GM19324 (cell line): Measurements from ENCODE around the gene KDM1B.
"Not testable (repeated sequence)": the region's sequence is repeated elsewhere in the genome, so short reads cannot be mapped to it uniquely, and the experiment has no call there.

ENCODE experiments used
- ATAC-seq: cut with Tn5 transposase; IDR thresholded peaks from one replicate; pipeline ENCODE4 v1.9.1; 2021; ENCODE audit warnings: mild to moderate bottlenecking, moderate library complexity; ENCODE audit not compliant: unreplicated experiment, low FRiP score

Gene KDM1B

GRCh38 chr6:18185624-18186023 lies 30.4 kb downstream of the KDM1B start:
- no peak for ATAC-seq

GRCh38 chr6:18186033-18186432 lies 30.8 kb downstream of the KDM1B start:
- no peak for ATAC-seq

GRCh38 chr6:18186540-18187250 lies 31.5 kb downstream of the KDM1B start:
- no peak for ATAC-seq

- ATAC-seq = no peak
Measured at GRCh38 chr6:18187701-18188100, 32.5 kb downstream of the KDM1B start.

- no peak for ATAC-seq
Measured at GRCh38 chr6:18189196-18189595, 34.0 kb downstream of the KDM1B start.

- ATAC-seq = no peak
Measured at GRCh38 chr6:18192026-18192425, 36.8 kb downstream of the KDM1B start.

GRCh38 chr6:18203786-18204185 lies 48.6 kb downstream of the KDM1B start:
- ATAC-seq = no peak

- ATAC-seq = no peak
Measured at GRCh38 chr6:18204691-18205090, 49.5 kb downstream of the KDM1B start.

GRCh38 chr6:18206591-18206990 lies 51.4 kb downstream of the KDM1B start:
- no peak for ATAC-seq

- ATAC-seq = no peak
Measured at GRCh38 chr6:18207438-18207837, 52.2 kb downstream of the KDM1B start.

GRCh38 chr6:18207949-18208348 lies 52.7 kb downstream of the KDM1B start:
- no peak for ATAC-seq

- not testable (repeated sequence) for ATAC-seq
Measured at GRCh38 chr6:18208778-18209177, 53.6 kb downstream of the KDM1B start.

- no peak for ATAC-seq
Measured at GRCh38 chr6:18209539-18210197, 54.4 kb downstream of the KDM1B start.

GRCh38 chr6:18210707-18211106 lies 55.5 kb downstream of the KDM1B start:
- no peak for ATAC-seq

- peak; percentile 91 for ATAC-seq
Measured at GRCh38 chr6:18211338-18211737, 56.1 kb downstream of the KDM1B start.

GRCh38 chr6:18212231-18212630 lies 57.0 kb downstream of the KDM1B start:
- no peak for ATAC-seq

GRCh38 chr6:18213439-18213838 lies 58.2 kb downstream of the KDM1B start:
- ATAC-seq = no peak

- ATAC-seq = no peak
Measured at GRCh38 chr6:18214003-18214402, 58.8 kb downstream of the KDM1B start.

- no peak for ATAC-seq
Measured at GRCh38 chr6:18215436-18215835, 60.2 kb downstream of the KDM1B start.

- ATAC-seq = no peak
Measured at GRCh38 chr6:18216411-18216810, 61.2 kb downstream of the KDM1B start.

- ATAC-seq = no peak
Measured at GRCh38 chr6:18218233-18218632, 63.0 kb downstream of the KDM1B start.

- ATAC-seq = no peak
Measured at GRCh38 chr6:18219591-18219990, 64.4 kb downstream of the KDM1B start.
